HEK293 (cell line): ENCODE results near the gene OGFOD1.

Experiments used
- CTCF ChIA-PET: fragments of 350-600 bp; formaldehyde crosslinking; extraction: SDS; loops from one replicate; lab custom pipeline; 2021; ENCODE audit warnings: antibody characterized with exemption; lab: Yijun Ruan, JAX
- POLR2A ChIA-PET: fragments of 300-600 bp; formaldehyde crosslinking; extraction: SDS; loops from one replicate; lab custom pipeline; 2020; ENCODE audit warnings: antibody characterized with exemption, inconsistent platforms; lab: Yijun Ruan, JAX
- H3K27ac ChIP-seq: fragments of 200-500 bp; sonication (Bioruptor generic); 2 replicates; pipeline ENCODE4 v1.5.1; 2014; ENCODE audit warnings: low read depth, low read length, control low read depth, inconsistent platforms; ENCODE audit errors: extremely low read depth
- H3K36me3 ChIP-seq, 2 experiments: fragments of 200-500 bp in 1 of 2; sonication (Bioruptor generic) in 1 of 2; 1 replicate in 1 of 2; 2 replicates in 1 of 2; pipeline ENCODE4 v1.5.1; 2014 to 2017; ENCODE audit warnings: inconsistent platforms in 2 of 2, low read length in 2 of 2; ENCODE audit not compliant: control insufficient read depth in 2 of 2, insufficient read depth in 1 of 2
- H3K4me1 ChIP-seq: fragments of 200-500 bp; sonication (Bioruptor generic); 2 replicates; pipeline ENCODE4 v1.5.1; 2014; ENCODE audit warnings: mild to moderate bottlenecking, low read length, inconsistent platforms; ENCODE audit not compliant: control insufficient read depth, insufficient read depth
- H3K4me3 ChIP-seq: 2 replicates; pipeline ENCODE4 v1.5.1; 2011; ENCODE audit warnings: low read depth, mild to moderate bottlenecking, control low read depth, low read length, moderate library complexity
- H3K9me3 ChIP-seq: fragments of 200-500 bp; sonication (Bioruptor generic); 2 replicates; pipeline ENCODE4 v1.5.1; 2014; ENCODE audit warnings: low read depth, low read length, inconsistent platforms; ENCODE audit not compliant: control insufficient read depth, insufficient read depth
- BCL6B ChIP-seq: fragments of 450-650 bp; formaldehyde crosslinking; IDR thresholded peaks from 2 replicates; pipeline ENCODE4 v1.5.1; 2017; ENCODE audit warnings: missing biosample characterization, missing genetic modification characterization
- MYNN ChIP-seq: fragments of 450-650 bp; formaldehyde crosslinking; IDR thresholded peaks from 2 replicates; pipeline ENCODE4 v1.5.1; 2016; ENCODE audit warnings: missing biosample characterization, missing genetic modification characterization, borderline replicate concordance
- PRDM2 ChIP-seq: fragments of 450-650 bp; formaldehyde crosslinking; IDR thresholded peaks from 2 replicates; pipeline ENCODE4 v1.5.1; 2016; ENCODE audit warnings: missing biosample characterization, missing genetic modification characterization, borderline replicate concordance
- SCRT1 ChIP-seq: fragments of 450-650 bp; formaldehyde crosslinking; IDR thresholded peaks from 2 replicates; pipeline ENCODE4 v1.5.1; 2016; ENCODE audit warnings: missing biosample characterization, missing genetic modification characterization, borderline replicate concordance
- ZBTB1 ChIP-seq: fragments of 450-650 bp; formaldehyde crosslinking; IDR thresholded peaks from 2 replicates; pipeline ENCODE4 v1.5.1; 2016; ENCODE audit warnings: missing biosample characterization, missing genetic modification characterization
- ZBTB44 ChIP-seq: fragments of 450-650 bp; IDR thresholded peaks from 2 replicates; pipeline ENCODE4 v1.5.1; 2018; ENCODE audit warnings: missing biosample characterization, mild to moderate bottlenecking, missing genetic modification characterization
- ZBTB7A ChIP-seq: fragments of 450-650 bp; formaldehyde crosslinking; IDR thresholded peaks from 2 replicates; pipeline ENCODE4 v1.5.1; 2016; ENCODE audit warnings: low read depth, missing biosample characterization, missing genetic modification characterization
- ZBTB8A ChIP-seq: fragments of 450-650 bp; formaldehyde crosslinking; IDR thresholded peaks from 2 replicates; pipeline ENCODE4 v1.5.1; 2016; ENCODE audit warnings: missing biosample characterization, missing genetic modification characterization
- ZFHX2 ChIP-seq: fragments of 450-650 bp; formaldehyde crosslinking; conservative IDR thresholded peaks from 2 replicates; pipeline ENCODE4 v1.5.1; 2016; ENCODE audit warnings: missing biosample characterization, missing genetic modification characterization
- ZNF133 ChIP-seq: fragments of 450-650 bp; formaldehyde crosslinking; IDR thresholded peaks from 2 replicates; pipeline ENCODE4 v1.5.1; 2016; ENCODE audit warnings: missing biosample characterization, missing genetic modification characterization
- ZNF138 ChIP-seq: fragments of 450-650 bp; formaldehyde crosslinking; IDR thresholded peaks from 2 replicates; pipeline ENCODE4 v1.5.1; 2016; ENCODE audit warnings: missing biosample characterization, missing genetic modification characterization, borderline replicate concordance
- ZNF174 ChIP-seq: fragments of 450-650 bp; formaldehyde crosslinking; IDR thresholded peaks from 2 replicates; pipeline ENCODE4 v1.5.0; 2017; ENCODE audit warnings: missing biosample characterization, mild to moderate bottlenecking, missing genetic modification characterization
- ZNF350 ChIP-seq: fragments of 450-650 bp; formaldehyde crosslinking; IDR thresholded peaks from 2 replicates; pipeline ENCODE4 v1.5.0; 2017; ENCODE audit warnings: missing biosample characterization, mild to moderate bottlenecking, missing genetic modification characterization
- ZNF394 ChIP-seq: fragments of 450-650 bp; formaldehyde crosslinking; IDR thresholded peaks from 2 replicates; pipeline ENCODE4 v1.5.1; 2016; ENCODE audit warnings: missing biosample characterization, missing genetic modification characterization, mild to moderate bottlenecking, moderate library complexity, borderline replicate concordance
- ZNF514 ChIP-seq: fragments of 450-650 bp; formaldehyde crosslinking; IDR thresholded peaks from 2 replicates; pipeline ENCODE4 v1.5.1; 2016; ENCODE audit warnings: missing biosample characterization, missing genetic modification characterization
- ZNF549 ChIP-seq: fragments of 450-650 bp; IDR thresholded peaks from 2 replicates; pipeline ENCODE4 v1.5.1; 2018; ENCODE audit warnings: missing biosample characterization, missing genetic modification characterization, mild to moderate bottlenecking, inconsistent platforms, moderate library complexity
- ZNF558 ChIP-seq: fragments of 450-650 bp; formaldehyde crosslinking; IDR thresholded peaks from 2 replicates; pipeline ENCODE4 v1.5.1; 2016; ENCODE audit warnings: missing biosample characterization, missing genetic modification characterization
- ZNF610 ChIP-seq: fragments of 450-650 bp; formaldehyde crosslinking; IDR thresholded peaks from 2 replicates; pipeline ENCODE4 v1.5.1; 2016; ENCODE audit warnings: missing biosample characterization, missing genetic modification characterization, borderline replicate concordance
- ZNF664 ChIP-seq: fragments of 450-650 bp; formaldehyde crosslinking; IDR thresholded peaks from 2 replicates; pipeline ENCODE4 v1.5.1; 2016; ENCODE audit warnings: missing biosample characterization, missing genetic modification characterization
- ZNF768 ChIP-seq: fragments of 450-650 bp; formaldehyde crosslinking; IDR thresholded peaks from 2 replicates; pipeline ENCODE4 v1.5.1; 2018; ENCODE audit warnings: missing biosample characterization, mild to moderate bottlenecking, missing genetic modification characterization
- ZNF792 ChIP-seq: fragments of 450-650 bp; formaldehyde crosslinking; IDR thresholded peaks from 2 replicates; pipeline ENCODE4 v1.5.1; 2016; ENCODE audit warnings: missing biosample characterization, missing genetic modification characterization
- ZNF830 ChIP-seq: fragments of 450-650 bp; IDR thresholded peaks from 2 replicates; pipeline ENCODE4 v1.5.0; 2018; ENCODE audit warnings: missing biosample characterization, missing genetic modification characterization, low read depth, mild to moderate bottlenecking, moderate library complexity
- ZSCAN18 ChIP-seq: fragments of 450-650 bp; formaldehyde crosslinking; IDR thresholded peaks from 2 replicates; pipeline ENCODE4 v1.5.1; 2016; ENCODE audit warnings: missing biosample characterization, missing genetic modification characterization

Gene OGFOD1

GRCh38 chr16:56405977-56406672, 45.2 kb upstream of the OGFOD1 start:
- ChIA-PET CTCF (no interaction called here), POLR2A (no interaction called here)
- peaks cover 25 to 71% of the 10 kb centered on the region in 2 experiments; a peak in 2 of 3 replicates for H3K36me3 ChIP-seq
- H3K9me3 ChIP-seq, result no peaks in the 10 kb centered on the region
- no peak for TF ChIP-seq ZNF138 (tag by site-specific recombination)
- TF ChIP-seq ZBTB1 (tag by site-specific recombination), result no peak
- no peak for TF ChIP-seq ZNF174 (tag by site-specific recombination)
- no peaks in the 10 kb centered on the region for H3K4me1 ChIP-seq
- H3K27ac ChIP-seq, result no peak overlapping the region
- no peak overlapping the region for H3K4me3 ChIP-seq

- ChIA-PET CTCF (no interaction called here), POLR2A (no interaction called here)
- no peaks in the 10 kb centered on the region for H3K4me1 ChIP-seq
- no peak overlapping the region for H3K27ac ChIP-seq
- H3K9me3 ChIP-seq, result no peaks in the 10 kb centered on the region
- peaks cover 18 to 72% of the 10 kb centered on the region in 2 experiments; a peak in 2 of 3 replicates for H3K36me3 ChIP-seq
- TF ChIP-seq ZNF830 (tag by site-specific recombination), result no peak
- no peak for TF ChIP-seq ZSCAN18 (tag by site-specific recombination)
- TF ChIP-seq ZNF350, result no peak
- TF ChIP-seq ZNF664 (tag by site-specific recombination), result no peak
- TF ChIP-seq ZNF514, result no peak
- no peak for TF ChIP-seq ZBTB44 (tag by site-specific recombination)
- TF ChIP-seq ZBTB8A (tag by site-specific recombination), result no peak
- no peak for TF ChIP-seq SCRT1
- no peak for TF ChIP-seq ZFHX2 (tag by site-specific recombination)
- TF ChIP-seq ZNF792 (tag by site-specific recombination), result no peak
- no peak for TF ChIP-seq PRDM2 (tag by site-specific recombination)
- no peak for TF ChIP-seq ZNF610
- TF ChIP-seq ZNF394 (tag by site-specific recombination), result no peak
- TF ChIP-seq ZNF558 (tag by site-specific recombination), result no peak
- no peak for TF ChIP-seq ZNF549 (tag by site-specific recombination)
- no peak for TF ChIP-seq BCL6B (tag by site-specific recombination)
- TF ChIP-seq MYNN (tag by site-specific recombination), result no peak
- no peak for TF ChIP-seq ZNF133 (tag by site-specific recombination)
- TF ChIP-seq ZNF768 (tag by site-specific recombination), result no peak
- TF ChIP-seq ZBTB7A (tag by site-specific recombination), result no peak
- no peak overlapping the region for H3K4me3 ChIP-seq
Measured at GRCh38 chr16:56408379-56409098, 42.8 kb upstream of the OGFOD1 start.
